HEK293 (cell line): Measurements from ENCODE around the gene ROR2.

Experiments used
- CTCF ChIA-PET: fragments of 350-600 bp; formaldehyde crosslinking; extraction: SDS; loops from one replicate; lab custom pipeline; 2021; ENCODE audit warnings: antibody characterized with exemption; lab: Yijun Ruan, JAX
- POLR2A ChIA-PET: fragments of 300-600 bp; formaldehyde crosslinking; extraction: SDS; loops from one replicate; lab custom pipeline; 2020; ENCODE audit warnings: antibody characterized with exemption, inconsistent platforms; lab: Yijun Ruan, JAX
- H3K27ac ChIP-seq: fragments of 200-500 bp; sonication (Bioruptor generic); 2 replicates; pipeline ENCODE4 v1.5.1; 2014; ENCODE audit warnings: low read depth, low read length, control low read depth, inconsistent platforms; ENCODE audit errors: extremely low read depth
- H3K36me3 ChIP-seq, 2 experiments: fragments of 200-500 bp in 1 of 2; sonication (Bioruptor generic) in 1 of 2; 1 replicate in 1 of 2; 2 replicates in 1 of 2; pipeline ENCODE4 v1.5.1; 2014 to 2017; ENCODE audit warnings: inconsistent platforms in 2 of 2, low read length in 2 of 2; ENCODE audit not compliant: control insufficient read depth in 2 of 2, insufficient read depth in 1 of 2
- H3K4me1 ChIP-seq: fragments of 200-500 bp; sonication (Bioruptor generic); 2 replicates; pipeline ENCODE4 v1.5.1; 2014; ENCODE audit warnings: mild to moderate bottlenecking, low read length, inconsistent platforms; ENCODE audit not compliant: control insufficient read depth, insufficient read depth
- H3K4me3 ChIP-seq: 2 replicates; pipeline ENCODE4 v1.5.1; 2011; ENCODE audit warnings: low read depth, mild to moderate bottlenecking, control low read depth, low read length, moderate library complexity
- H3K9me3 ChIP-seq: fragments of 200-500 bp; sonication (Bioruptor generic); 2 replicates; pipeline ENCODE4 v1.5.1; 2014; ENCODE audit warnings: low read depth, low read length, inconsistent platforms; ENCODE audit not compliant: control insufficient read depth, insufficient read depth
- EGR2 ChIP-seq: fragments of 450-650 bp; formaldehyde crosslinking; IDR thresholded peaks from 2 replicates; pipeline ENCODE4 v1.5.1; 2016; ENCODE audit warnings: low read depth, missing biosample characterization, missing genetic modification characterization
- REPIN1 ChIP-seq: fragments of 450-650 bp; formaldehyde crosslinking; IDR thresholded peaks from 2 replicates; pipeline ENCODE4 v1.5.1; 2017; ENCODE audit warnings: missing biosample characterization, missing genetic modification characterization, low read depth
- SALL2 ChIP-seq: fragments of 450-650 bp; formaldehyde crosslinking; IDR thresholded peaks from 2 replicates; pipeline ENCODE4 v1.5.0; 2017; ENCODE audit warnings: missing biosample characterization, mild to moderate bottlenecking, missing genetic modification characterization, borderline replicate concordance
- YY1 ChIP-seq: fragments of 450-650 bp; formaldehyde crosslinking; IDR thresholded peaks from 2 replicates; pipeline ENCODE4 v1.5.1; 2018; ENCODE audit warnings: missing biosample characterization, missing genetic modification characterization
- ZBTB7A ChIP-seq: fragments of 450-650 bp; formaldehyde crosslinking; IDR thresholded peaks from 2 replicates; pipeline ENCODE4 v1.5.1; 2016; ENCODE audit warnings: low read depth, missing biosample characterization, missing genetic modification characterization
- ZNF174 ChIP-seq: fragments of 450-650 bp; formaldehyde crosslinking; IDR thresholded peaks from 2 replicates; pipeline ENCODE4 v1.5.0; 2017; ENCODE audit warnings: missing biosample characterization, mild to moderate bottlenecking, missing genetic modification characterization
- ZNF223 ChIP-seq: fragments of 450-650 bp; formaldehyde crosslinking; IDR thresholded peaks from 2 replicates; pipeline ENCODE4 v1.5.1; 2016; ENCODE audit warnings: missing biosample characterization, missing genetic modification characterization
- ZNF274 ChIP-seq, 2 experiments: fragments of 200-500 bp in 1 of 2; fragments of 450-650 bp in 1 of 2; sonication (Bioruptor generic) in 1 of 2; formaldehyde crosslinking in 1 of 2; IDR thresholded peaks; 2 replicates each; pipeline versions ENCODE4 v1.5.1 to v1.6.1; 2014 to 2016; ENCODE audit warnings: borderline replicate concordance in 1 of 2, inconsistent platforms in 1 of 2, low read length in 1 of 2, missing biosample characterization in 1 of 2, missing genetic modification characterization in 1 of 2
- ZNF335 ChIP-seq: fragments of 450-650 bp; formaldehyde crosslinking; conservative IDR thresholded peaks from 2 replicates; pipeline ENCODE4 v1.5.1; 2016; ENCODE audit warnings: missing biosample characterization, missing genetic modification characterization
- ZNF521 ChIP-seq: fragments of 450-650 bp; formaldehyde crosslinking; IDR thresholded peaks from 2 replicates; pipeline ENCODE4 v1.5.1; 2017; ENCODE audit warnings: missing biosample characterization, mild to moderate bottlenecking, missing genetic modification characterization
- ZNF747 ChIP-seq: fragments of 450-650 bp; formaldehyde crosslinking; IDR thresholded peaks from 2 replicates; pipeline ENCODE4 v1.5.1; 2016; ENCODE audit warnings: missing biosample characterization, missing genetic modification characterization
- TF ChIP-seq, protein P1 (sequence below): fragments of 450-650 bp; formaldehyde crosslinking; IDR thresholded peaks from 2 replicates; pipeline ENCODE4 v1.5.1; 2016; ENCODE audit warnings: missing biosample characterization, missing genetic modification characterization, borderline replicate concordance
- TF ChIP-seq, protein P2 (sequence below): fragments of 450-650 bp; formaldehyde crosslinking; IDR thresholded peaks from 2 replicates; pipeline ENCODE4 v1.5.1; 2016; ENCODE audit warnings: missing biosample characterization, missing genetic modification characterization, borderline replicate concordance
- TF ChIP-seq, protein P3 (sequence below): fragments of 450-650 bp; formaldehyde crosslinking; IDR thresholded peaks from 2 replicates; pipeline ENCODE4 v1.5.1; 2016; ENCODE audit warnings: missing biosample characterization, missing genetic modification characterization, low read depth
- TF ChIP-seq, protein P4 (sequence below): sonication (generic); formaldehyde crosslinking; IDR thresholded peaks from 2 replicates; pipeline ENCODE4 v1.8.1; 2022; ENCODE audit warnings: mild to moderate bottlenecking, moderate library complexity, missing genetic modification reagents
- TF ChIP-seq, protein P5 (sequence below): fragments of 450-650 bp; formaldehyde crosslinking; IDR thresholded peaks from 2 replicates; pipeline ENCODE4 v1.5.1; 2016; ENCODE audit warnings: missing biosample characterization, missing genetic modification characterization
- TF ChIP-seq, protein P6 (sequence below): fragments of 450-650 bp; formaldehyde crosslinking; conservative IDR thresholded peaks from 2 replicates; pipeline ENCODE4 v1.5.1; 2016; ENCODE audit warnings: low read depth, missing biosample characterization, missing genetic modification characterization
- TF ChIP-seq, protein P7 (sequence below): fragments of 450-650 bp; formaldehyde crosslinking; IDR thresholded peaks from 2 replicates; pipeline ENCODE4 v1.5.1; 2017; ENCODE audit warnings: missing biosample characterization, missing genetic modification characterization

Gene ROR2

GRCh38 chr9:91896097-91896496, 53.9 kb downstream of the ROR2 start:
- Histone ChIP-seq H3K36me3 (no peaks in the 10 kb centered on the region), H3K9me3 (no peaks in the 10 kb centered on the region), H3K27ac (no peak overlapping the region), H3K4me1 (peaks cover 20% of the 10 kb centered on the region), H3K4me3 (no peak overlapping the region)
- ChIA-PET POLR2A (no interaction called here), CTCF (no interaction called here)
- no peak for TF ChIP-seq ZNF223 (tag by site-specific recombination)
- no peak for TF ChIP-seq SALL2 (tag by site-specific recombination)
- no peak for TF ChIP-seq ZNF521 (tag by site-specific recombination)
- no peak for TF ChIP-seq ZNF335 (tag by site-specific recombination)
- TF ChIP-seq, protein P1, sequence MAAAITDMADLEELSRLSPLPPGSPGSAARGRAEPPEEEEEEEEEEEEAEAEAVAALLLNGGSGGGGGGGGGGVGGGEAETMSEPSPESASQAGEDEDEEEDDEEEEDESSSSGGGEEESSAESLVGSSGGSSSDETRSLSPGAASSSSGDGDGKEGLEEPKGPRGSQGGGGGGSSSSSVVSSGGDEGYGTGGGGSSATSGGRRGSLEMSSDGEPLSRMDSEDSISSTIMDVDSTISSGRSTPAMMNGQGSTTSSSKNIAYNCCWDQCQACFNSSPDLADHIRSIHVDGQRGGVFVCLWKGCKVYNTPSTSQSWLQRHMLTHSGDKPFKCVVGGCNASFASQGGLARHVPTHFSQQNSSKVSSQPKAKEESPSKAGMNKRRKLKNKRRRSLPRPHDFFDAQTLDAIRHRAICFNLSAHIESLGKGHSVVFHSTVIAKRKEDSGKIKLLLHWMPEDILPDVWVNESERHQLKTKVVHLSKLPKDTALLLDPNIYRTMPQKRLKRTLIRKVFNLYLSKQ (tag by site-specific recombination) = no peak
- TF ChIP-seq ZNF274 (IDR thresholded peaks at IDR 0.05; ENCODE audit: low read length) = no peak
- TF ChIP-seq ZNF274 (tag by site-specific recombination; IDR thresholded peaks at IDR 0.05; ENCODE audit: borderline replicate concordance) = no peak
- no peak for TF ChIP-seq EGR2 (tag by site-specific recombination)
- TF ChIP-seq, protein P2, sequence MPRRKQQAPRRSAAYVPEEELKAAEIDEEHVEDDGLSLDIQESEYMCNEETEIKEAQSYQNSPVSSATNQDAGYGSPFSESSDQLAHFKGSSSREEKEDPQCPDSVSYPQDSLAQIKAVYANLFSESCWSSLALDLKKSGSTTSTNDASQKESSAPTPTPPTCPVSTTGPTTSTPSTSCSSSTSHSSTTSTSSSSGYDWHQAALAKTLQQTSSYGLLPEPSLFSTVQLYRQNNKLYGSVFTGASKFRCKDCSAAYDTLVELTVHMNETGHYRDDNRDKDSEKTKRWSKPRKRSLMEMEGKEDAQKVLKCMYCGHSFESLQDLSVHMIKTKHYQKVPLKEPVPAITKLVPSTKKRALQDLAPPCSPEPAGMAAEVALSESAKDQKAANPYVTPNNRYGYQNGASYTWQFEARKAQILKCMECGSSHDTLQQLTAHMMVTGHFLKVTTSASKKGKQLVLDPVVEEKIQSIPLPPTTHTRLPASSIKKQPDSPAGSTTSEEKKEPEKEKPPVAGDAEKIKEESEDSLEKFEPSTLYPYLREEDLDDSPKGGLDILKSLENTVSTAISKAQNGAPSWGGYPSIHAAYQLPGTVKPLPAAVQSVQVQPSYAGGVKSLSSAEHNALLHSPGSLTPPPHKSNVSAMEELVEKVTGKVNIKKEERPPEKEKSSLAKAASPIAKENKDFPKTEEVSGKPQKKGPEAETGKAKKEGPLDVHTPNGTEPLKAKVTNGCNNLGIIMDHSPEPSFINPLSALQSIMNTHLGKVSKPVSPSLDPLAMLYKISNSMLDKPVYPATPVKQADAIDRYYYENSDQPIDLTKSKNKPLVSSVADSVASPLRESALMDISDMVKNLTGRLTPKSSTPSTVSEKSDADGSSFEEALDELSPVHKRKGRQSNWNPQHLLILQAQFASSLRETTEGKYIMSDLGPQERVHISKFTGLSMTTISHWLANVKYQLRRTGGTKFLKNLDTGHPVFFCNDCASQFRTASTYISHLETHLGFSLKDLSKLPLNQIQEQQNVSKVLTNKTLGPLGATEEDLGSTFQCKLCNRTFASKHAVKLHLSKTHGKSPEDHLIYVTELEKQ = no peak
- TF ChIP-seq, protein P3, sequence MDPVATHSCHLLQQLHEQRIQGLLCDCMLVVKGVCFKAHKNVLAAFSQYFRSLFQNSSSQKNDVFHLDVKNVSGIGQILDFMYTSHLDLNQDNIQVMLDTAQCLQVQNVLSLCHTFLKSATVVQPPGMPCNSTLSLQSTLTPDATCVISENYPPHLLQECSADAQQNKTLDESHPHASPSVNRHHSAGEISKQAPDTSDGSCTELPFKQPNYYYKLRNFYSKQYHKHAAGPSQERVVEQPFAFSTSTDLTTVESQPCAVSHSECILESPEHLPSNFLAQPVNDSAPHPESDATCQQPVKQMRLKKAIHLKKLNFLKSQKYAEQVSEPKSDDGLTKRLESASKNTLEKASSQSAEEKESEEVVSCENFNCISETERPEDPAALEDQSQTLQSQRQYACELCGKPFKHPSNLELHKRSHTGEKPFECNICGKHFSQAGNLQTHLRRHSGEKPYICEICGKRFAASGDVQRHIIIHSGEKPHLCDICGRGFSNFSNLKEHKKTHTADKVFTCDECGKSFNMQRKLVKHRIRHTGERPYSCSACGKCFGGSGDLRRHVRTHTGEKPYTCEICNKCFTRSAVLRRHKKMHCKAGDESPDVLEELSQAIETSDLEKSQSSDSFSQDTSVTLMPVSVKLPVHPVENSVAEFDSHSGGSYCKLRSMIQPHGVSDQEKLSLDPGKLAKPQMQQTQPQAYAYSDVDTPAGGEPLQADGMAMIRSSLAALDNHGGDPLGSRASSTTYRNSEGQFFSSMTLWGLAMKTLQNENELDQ (tag by site-specific recombination) = no peak
- TF ChIP-seq, protein P4, sequence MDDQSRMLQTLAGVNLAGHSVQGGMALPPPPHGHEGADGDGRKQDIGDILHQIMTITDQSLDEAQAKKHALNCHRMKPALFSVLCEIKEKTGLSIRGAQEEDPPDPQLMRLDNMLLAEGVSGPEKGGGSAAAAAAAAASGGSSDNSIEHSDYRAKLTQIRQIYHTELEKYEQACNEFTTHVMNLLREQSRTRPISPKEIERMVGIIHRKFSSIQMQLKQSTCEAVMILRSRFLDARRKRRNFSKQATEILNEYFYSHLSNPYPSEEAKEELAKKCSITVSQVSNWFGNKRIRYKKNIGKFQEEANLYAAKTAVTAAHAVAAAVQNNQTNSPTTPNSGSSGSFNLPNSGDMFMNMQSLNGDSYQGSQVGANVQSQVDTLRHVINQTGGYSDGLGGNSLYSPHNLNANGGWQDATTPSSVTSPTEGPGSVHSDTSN = no peak
- TF ChIP-seq REPIN1 = no peak
- no peak for TF ChIP-seq ZNF747 (tag by site-specific recombination)
- TF ChIP-seq, protein P5, sequence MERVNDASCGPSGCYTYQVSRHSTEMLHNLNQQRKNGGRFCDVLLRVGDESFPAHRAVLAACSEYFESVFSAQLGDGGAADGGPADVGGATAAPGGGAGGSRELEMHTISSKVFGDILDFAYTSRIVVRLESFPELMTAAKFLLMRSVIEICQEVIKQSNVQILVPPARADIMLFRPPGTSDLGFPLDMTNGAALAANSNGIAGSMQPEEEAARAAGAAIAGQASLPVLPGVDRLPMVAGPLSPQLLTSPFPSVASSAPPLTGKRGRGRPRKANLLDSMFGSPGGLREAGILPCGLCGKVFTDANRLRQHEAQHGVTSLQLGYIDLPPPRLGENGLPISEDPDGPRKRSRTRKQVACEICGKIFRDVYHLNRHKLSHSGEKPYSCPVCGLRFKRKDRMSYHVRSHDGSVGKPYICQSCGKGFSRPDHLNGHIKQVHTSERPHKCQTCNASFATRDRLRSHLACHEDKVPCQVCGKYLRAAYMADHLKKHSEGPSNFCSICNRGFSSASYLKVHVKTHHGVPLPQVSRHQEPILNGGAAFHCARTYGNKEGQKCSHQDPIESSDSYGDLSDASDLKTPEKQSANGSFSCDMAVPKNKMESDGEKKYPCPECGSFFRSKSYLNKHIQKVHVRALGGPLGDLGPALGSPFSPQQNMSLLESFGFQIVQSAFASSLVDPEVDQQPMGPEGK = no peak
- TF ChIP-seq, protein P6, sequence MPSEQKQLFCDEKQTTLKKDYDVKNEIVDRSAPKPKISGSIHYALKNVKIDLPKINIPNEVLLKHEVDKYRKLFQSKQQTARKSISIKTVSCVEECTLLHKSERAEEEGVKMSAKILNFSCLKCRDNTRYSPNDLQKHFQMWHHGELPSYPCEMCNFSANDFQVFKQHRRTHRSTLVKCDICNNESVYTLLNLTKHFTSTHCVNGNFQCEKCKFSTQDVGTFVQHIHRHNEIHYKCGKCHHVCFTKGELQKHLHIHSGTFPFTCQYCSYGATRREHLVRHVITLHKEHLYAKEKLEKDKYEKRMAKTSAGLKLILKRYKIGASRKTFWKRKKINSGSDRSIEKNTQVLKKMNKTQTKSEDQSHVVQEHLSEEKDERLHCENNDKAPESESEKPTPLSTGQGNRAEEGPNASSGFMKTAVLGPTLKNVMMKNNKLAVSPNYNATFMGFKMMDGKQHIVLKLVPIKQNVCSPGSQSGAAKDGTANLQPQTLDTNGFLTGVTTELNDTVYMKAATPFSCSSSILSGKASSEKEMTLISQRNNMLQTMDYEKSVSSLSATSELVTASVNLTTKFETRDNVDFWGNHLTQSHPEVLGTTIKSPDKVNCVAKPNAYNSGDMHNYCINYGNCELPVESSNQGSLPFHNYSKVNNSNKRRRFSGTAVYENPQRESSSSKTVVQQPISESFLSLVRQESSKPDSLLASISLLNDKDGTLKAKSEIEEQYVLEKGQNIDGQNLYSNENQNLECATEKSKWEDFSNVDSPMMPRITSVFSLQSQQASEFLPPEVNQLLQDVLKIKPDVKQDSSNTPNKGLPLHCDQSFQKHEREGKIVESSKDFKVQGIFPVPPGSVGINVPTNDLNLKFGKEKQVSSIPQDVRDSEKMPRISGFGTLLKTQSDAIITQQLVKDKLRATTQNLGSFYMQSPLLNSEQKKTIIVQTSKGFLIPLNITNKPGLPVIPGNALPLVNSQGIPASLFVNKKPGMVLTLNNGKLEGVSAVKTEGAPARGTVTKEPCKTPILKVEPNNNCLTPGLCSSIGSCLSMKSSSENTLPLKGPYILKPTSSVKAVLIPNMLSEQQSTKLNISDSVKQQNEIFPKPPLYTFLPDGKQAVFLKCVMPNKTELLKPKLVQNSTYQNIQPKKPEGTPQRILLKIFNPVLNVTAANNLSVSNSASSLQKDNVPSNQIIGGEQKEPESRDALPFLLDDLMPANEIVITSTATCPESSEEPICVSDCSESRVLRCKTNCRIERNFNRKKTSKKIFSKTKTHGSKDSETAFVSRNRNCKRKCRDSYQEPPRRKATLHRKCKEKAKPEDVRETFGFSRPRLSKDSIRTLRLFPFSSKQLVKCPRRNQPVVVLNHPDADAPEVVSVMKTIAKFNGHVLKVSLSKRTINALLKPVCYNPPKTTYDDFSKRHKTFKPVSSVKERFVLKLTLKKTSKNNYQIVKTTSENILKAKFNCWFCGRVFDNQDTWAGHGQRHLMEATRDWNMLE (tag by site-specific recombination) = no peak
- TF ChIP-seq, protein P7, sequence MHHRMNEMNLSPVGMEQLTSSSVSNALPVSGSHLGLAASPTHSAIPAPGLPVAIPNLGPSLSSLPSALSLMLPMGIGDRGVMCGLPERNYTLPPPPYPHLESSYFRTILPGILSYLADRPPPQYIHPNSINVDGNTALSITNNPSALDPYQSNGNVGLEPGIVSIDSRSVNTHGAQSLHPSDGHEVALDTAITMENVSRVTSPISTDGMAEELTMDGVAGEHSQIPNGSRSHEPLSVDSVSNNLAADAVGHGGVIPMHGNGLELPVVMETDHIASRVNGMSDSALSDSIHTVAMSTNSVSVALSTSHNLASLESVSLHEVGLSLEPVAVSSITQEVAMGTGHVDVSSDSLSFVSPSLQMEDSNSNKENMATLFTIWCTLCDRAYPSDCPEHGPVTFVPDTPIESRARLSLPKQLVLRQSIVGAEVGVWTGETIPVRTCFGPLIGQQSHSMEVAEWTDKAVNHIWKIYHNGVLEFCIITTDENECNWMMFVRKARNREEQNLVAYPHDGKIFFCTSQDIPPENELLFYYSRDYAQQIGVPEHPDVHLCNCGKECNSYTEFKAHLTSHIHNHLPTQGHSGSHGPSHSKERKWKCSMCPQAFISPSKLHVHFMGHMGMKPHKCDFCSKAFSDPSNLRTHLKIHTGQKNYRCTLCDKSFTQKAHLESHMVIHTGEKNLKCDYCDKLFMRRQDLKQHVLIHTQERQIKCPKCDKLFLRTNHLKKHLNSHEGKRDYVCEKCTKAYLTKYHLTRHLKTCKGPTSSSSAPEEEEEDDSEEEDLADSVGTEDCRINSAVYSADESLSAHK = no peak
- TF ChIP-seq YY1 = no peak
- TF ChIP-seq ZBTB7A (tag by site-specific recombination) = no peak
- no peak for TF ChIP-seq ZNF174
